ENCODE results near the gene PLEKHA7. TPM values are rescaled to one million over a fixed set of nuclear protein-coding genes. Genes with fewer than 3 reads are reported as not detected.

PLEKHA7 gene
- total RNA-seq, 2 experiments from 2014 or later: 6.4 to 8.4 TPM

GRCh38 chr11:16775614-16776283, 238.5 kb downstream of the PLEKHA7 start:
- Mint-ChIP-seq H3K4me3 (no peak overlapping the region), H3K27me3 (no peaks in the 10 kb centered on the region), H3K4me1 (no peaks in the 10 kb centered on the region), H3K27ac (no peak overlapping the region), H3K36me3 (ENCODE audit: low read depth) (no peaks in the 10 kb centered on the region), H3K9me3 (ENCODE audit: low read depth) (no peaks in the 10 kb centered on the region)
- ATAC-seq (no peak), DNase-seq (no peak)
- CTCF ChIA-PET: interaction anchor here (0.9 kb wide), 1 partner anchor 12 kb away, joined by 3 read pairs; no protein-coding TSS in a partner anchor
- POLR2A ChIA-PET: no interaction called here
- intact Hi-C loops (cut with DNase I, micrococcal nuclease): no loop called here

GRCh38 chr11:16774936-16775613, 239.1 kb downstream of the PLEKHA7 start:
- Mint-ChIP-seq H3K4me3 (no peak overlapping the region), H3K27ac (no peak overlapping the region), H3K36me3 (ENCODE audit: low read depth) (no peaks in the 10 kb centered on the region), H3K27me3 (no peaks in the 10 kb centered on the region), H3K9me3 (ENCODE audit: low read depth) (no peaks in the 10 kb centered on the region), H3K4me1 (no peaks in the 10 kb centered on the region)
- ChIA-PET POLR2A (interaction anchor here (0.6 kb wide), 1 partner anchor 40 kb away, joined by 3 read pairs; no protein-coding TSS in a partner anchor), CTCF (interaction anchor here (0.5 to 1.9 kb wide), 5 partner anchors 9 to 447 kb away, joined by 3 to 10 read pairs (median 3); no protein-coding TSS in a partner anchor)
- ATAC-seq (no peak), DNase-seq (no peak)
- intact Hi-C loops (cut with DNase I, micrococcal nuclease): no loop called here

GRCh38 chr11:16773981-16774935, 240.0 kb downstream of the PLEKHA7 start:
- H3K27me3 Mint-ChIP-seq: no peaks in the 10 kb centered on the region
- no peak for ATAC-seq
- POLR2A ChIA-PET: interaction anchor here (0.6 kb wide), 1 partner anchor 41 kb away, joined by 3 read pairs; no protein-coding TSS in a partner anchor
- H3K36me3 Mint-ChIP-seq (ENCODE audit: low read depth): no peaks in the 10 kb centered on the region
- H3K27ac Mint-ChIP-seq: no peak overlapping the region
- CTCF ChIA-PET: interaction anchor here (0.5 to 1.9 kb wide), 6 partner anchors 9 to 448 kb away, joined by 3 to 10 read pairs (median 3); no protein-coding TSS in a partner anchor
- no peak overlapping the region for H3K4me3 Mint-ChIP-seq
- H3K4me1 Mint-ChIP-seq: no peaks in the 10 kb centered on the region
- intact Hi-C loops (cut with DNase I, micrococcal nuclease): no loop called here
- H3K9me3 Mint-ChIP-seq (ENCODE audit: low read depth): no peaks in the 10 kb centered on the region
- DNase-seq: no peak

GRCh38 chr11:16772141-16772512, 242.1 kb downstream of the PLEKHA7 start:
- ATAC-seq: no peak
- DNase-seq: no peak
- CTCF ChIA-PET: interaction anchor here (0.6 to 3.1 kb wide), 2 partner anchors 14 to 48 kb away, joined by 3 to 11 read pairs; no protein-coding TSS in a partner anchor
- intact Hi-C loops (cut with DNase I, micrococcal nuclease): no loop called here
- H3K27me3 Mint-ChIP-seq: no peaks in the 10 kb centered on the region
- H3K9me3 Mint-ChIP-seq (ENCODE audit: low read depth): no peaks in the 10 kb centered on the region
- POLR2A ChIA-PET: no interaction called here
- no peaks in the 10 kb centered on the region for H3K36me3 Mint-ChIP-seq (ENCODE audit: low read depth)
- no peak overlapping the region for H3K27ac Mint-ChIP-seq
- H3K4me1 Mint-ChIP-seq: no peaks in the 10 kb centered on the region
- no peak overlapping the region for H3K4me3 Mint-ChIP-seq

GRCh38 chr11:16771350-16772140, 242.7 kb downstream of the PLEKHA7 start:
- no peak overlapping the region for H3K27ac Mint-ChIP-seq
- intact Hi-C loops (cut with DNase I, micrococcal nuclease): no loop called here

GRCh38 chr11:16770016-16770415, 244.2 kb downstream of the PLEKHA7 start:
- Mint-ChIP-seq H3K4me3 (no peak overlapping the region), H3K4me1 (no peaks in the 10 kb centered on the region), H3K9me3 (ENCODE audit: low read depth) (no peaks in the 10 kb centered on the region), H3K36me3 (ENCODE audit: low read depth) (no peaks in the 10 kb centered on the region), H3K27ac (no peak overlapping the region), H3K27me3 (no peaks in the 10 kb centered on the region)
- intact Hi-C loops (cut with DNase I, micrococcal nuclease): no loop called here
- ChIA-PET CTCF (interaction anchor here (0.6 to 3.1 kb wide), 2 partner anchors 16 to 59 kb away, joined by 4 to 11 read pairs; no protein-coding TSS in a partner anchor), POLR2A (no interaction called here)
- no peak for ATAC-seq
- no peak for DNase-seq

More at GRCh38 chr11:16771350-16772140, 242.7 kb downstream of the PLEKHA7 start:
- no peaks in the 10 kb centered on the region for H3K27me3 Mint-ChIP-seq
- no peaks in the 10 kb centered on the region for H3K9me3 Mint-ChIP-seq (ENCODE audit: low read depth)
- POLR2A ChIA-PET: no interaction called here
- CTCF ChIA-PET: interaction anchor here (0.6 to 3.1 kb wide), 2 partner anchors 14 to 49 kb away, joined by 3 to 11 read pairs; no protein-coding TSS in a partner anchor
- H3K4me1 Mint-ChIP-seq: no peaks in the 10 kb centered on the region
- ATAC-seq (no peak), DNase-seq (no peak)
- H3K4me3 Mint-ChIP-seq: no peak overlapping the region
- H3K36me3 Mint-ChIP-seq (ENCODE audit: low read depth): no peaks in the 10 kb centered on the region

GRCh38 chr11:16769386-16769785, 244.8 kb downstream of the PLEKHA7 start:
- Mint-ChIP-seq H3K9me3 (ENCODE audit: low read depth) (no peaks in the 10 kb centered on the region), H3K4me3 (no peak overlapping the region), H3K27ac (no peak overlapping the region), H3K36me3 (ENCODE audit: low read depth) (no peaks in the 10 kb centered on the region), H3K27me3 (no peaks in the 10 kb centered on the region), H3K4me1 (no peaks in the 10 kb centered on the region)
- intact Hi-C loops (cut with DNase I, micrococcal nuclease): no loop called here
- POLR2A ChIA-PET: no interaction called here
- no peak for ATAC-seq
- no peak for DNase-seq
- CTCF ChIA-PET: interaction anchor here (0.6 to 3.1 kb wide), 2 partner anchors 16 to 60 kb away, joined by 4 to 11 read pairs; no protein-coding TSS in a partner anchor

GRCh38 chr11:16767957-16768356, 246.3 kb downstream of the PLEKHA7 start:
- no peak overlapping the region for H3K4me3 Mint-ChIP-seq
- H3K36me3 Mint-ChIP-seq (ENCODE audit: low read depth): no peaks in the 10 kb centered on the region
- ChIA-PET POLR2A (no interaction called here), CTCF (interaction anchor here (1.2 to 1.6 kb wide), 2 partner anchors 17 to 21 kb away, joined by 7 to 8 read pairs; no protein-coding TSS in a partner anchor)
- H3K27me3 Mint-ChIP-seq: no peaks in the 10 kb centered on the region
- intact Hi-C loops (cut with DNase I, micrococcal nuclease): no loop called here
- H3K9me3 Mint-ChIP-seq (ENCODE audit: low read depth): no peaks in the 10 kb centered on the region
- H3K4me1 Mint-ChIP-seq: no peaks in the 10 kb centered on the region
- ATAC-seq: no peak
- H3K27ac Mint-ChIP-seq: no peak overlapping the region
- no peak for DNase-seq

- intact Hi-C loops (cut with DNase I, micrococcal nuclease): no loop called here
- ATAC-seq: no peak
- Mint-ChIP-seq H3K4me3 (no peak overlapping the region), H3K4me1 (no peaks in the 10 kb centered on the region), H3K27me3 (no peaks in the 10 kb centered on the region), H3K27ac (no peak overlapping the region), H3K9me3 (ENCODE audit: low read depth) (no peaks in the 10 kb centered on the region), H3K36me3 (ENCODE audit: low read depth) (no peaks in the 10 kb centered on the region)
- POLR2A ChIA-PET: no interaction called here
- DNase-seq: no peak
- CTCF ChIA-PET: interaction anchor here (1.2 to 1.6 kb wide), 3 partner anchors 18 to 22 kb away, joined by 3 to 8 read pairs (median 7); no protein-coding TSS in a partner anchor
Measured at GRCh38 chr11:16767137-16767536, 247.1 kb downstream of the PLEKHA7 start.

GRCh38 chr11:16764888-16765287, 249.3 kb downstream of the PLEKHA7 start:
- Mint-ChIP-seq H3K36me3 (ENCODE audit: low read depth) (peaks cover under 1% of the 10 kb centered on the region), H3K4me1 (peaks cover 4% of the 10 kb centered on the region), H3K9me3 (ENCODE audit: low read depth) (no peaks in the 10 kb centered on the region), H3K4me3 (no peak overlapping the region), H3K27me3 (no peaks in the 10 kb centered on the region), H3K27ac (no peak overlapping the region)
- no peak for ATAC-seq
- no peak for DNase-seq
- intact Hi-C loops (cut with DNase I, micrococcal nuclease): no loop called here
- ChIA-PET CTCF (interaction anchor here (0.7 kb wide), 1 partner anchor 9 kb away, joined by 3 read pairs; no protein-coding TSS in a partner anchor), POLR2A (no interaction called here)

All from activated CD4-positive, alpha-beta T cell treated with anti-CD3 and anti-CD28 coated beads for 36 hours (primary cell).